Endothelial cell of umbilical vein (primary cell): Measurements from ENCODE around the gene PLEKHB2. TPM values are rescaled to one million over a fixed set of nuclear protein-coding genes. Genes with fewer than 3 reads are reported as not detected.

Experiments
- BruUV-seq: library from RNA; stranded (reverse); fragments of 400-500 nt; replicated peaks from 2 replicates; lab custom pipeline; 2021; lab: Mats Ljungman, UMichigan
- CTCF ChIA-PET: fragments of 300-600, 350-600 bp; sonication (Branson Sonifier 250); formaldehyde crosslinking; loops from one replicate; lab custom pipeline; 2021; ENCODE audit warnings: antibody characterized with exemption, inconsistent platforms; lab: Charles Lee
- POLR2A ChIA-PET: fragments of 300-600, 350-600 bp; sonication (Branson Sonifier 250); formaldehyde crosslinking; loops from one replicate; lab custom pipeline; 2021; ENCODE audit warnings: antibody characterized with exemption, inconsistent platforms; lab: Charles Lee
- DNase-seq: peaks from one replicate; pipeline ENCODE4 v3.0.0-alpha.2; 2011; ENCODE audit warnings: low read depth, low spot score
- FAIRE-seq: peaks from 2 replicates; lab custom pipeline; 2011; peaks lifted over from hg19 to GRCh38; lab: Jason Lieb, UNC
- H2AFZ ChIP-seq: 2 replicates; pipeline ENCODE4 v1.6.0; 2012; ENCODE audit warnings: low read depth, low read length, control low read depth, inconsistent platforms
- H3K27ac ChIP-seq: 2 replicates; pipeline ENCODE4 v1.5.1; 2011; ENCODE audit warnings: low read depth, mild to moderate bottlenecking, control low read depth, low read length, moderate library complexity; ENCODE audit not compliant: insufficient read depth
- H3K27me3 ChIP-seq, 2 experiments: 2 replicates each; pipeline versions ENCODE4 v1.6.0 to v1.6.1; 2011; ENCODE audit warnings: low read length in 2 of 2, mixed read lengths in 1 of 2; ENCODE audit not compliant: control insufficient read depth in 2 of 2, insufficient read depth in 2 of 2
- H3K36me3 ChIP-seq, 2 experiments: 2 replicates in 1 of 2; 3 replicates in 1 of 2; pipeline ENCODE4 v1.5.1; 2011; ENCODE audit warnings: low read length in 2 of 2, mild to moderate bottlenecking in 1 of 2, moderate library complexity in 1 of 2; ENCODE audit not compliant: control insufficient read depth in 2 of 2, insufficient read depth in 2 of 2; ENCODE audit errors: extremely low read depth in 1 of 2
- H3K4me1 ChIP-seq: 3 replicates; pipeline ENCODE4 v1.5.1; 2011; ENCODE audit warnings: mild to moderate bottlenecking, low read length; ENCODE audit not compliant: control insufficient read depth, insufficient read depth; ENCODE audit errors: extremely low read depth
- H3K4me2 ChIP-seq: 2 replicates; pipeline ENCODE4 v1.6.1; 2011; ENCODE audit warnings: low read length, control low read depth, mixed read lengths; ENCODE audit not compliant: insufficient read depth
- H3K4me3 ChIP-seq, 3 experiments: fragments of 200-600 bp in 1 of 3; sonication (generic), shearing (Covaris generic) in 1 of 3; replicated peaks in 1 of 3; 2 replicates each; pipeline ENCODE4 v1.5.1; 2011 to 2016; ENCODE audit warnings: control low read depth in 3 of 3, low read length in 3 of 3, mild to moderate bottlenecking in 2 of 3, inconsistent platforms in 1 of 3, low read depth in 1 of 3, moderate library complexity in 1 of 3; ENCODE audit not compliant: insufficient read depth in 1 of 3
- H3K79me2 ChIP-seq: 2 replicates; pipeline ENCODE4 v1.6.0; 2012; ENCODE audit warnings: low read length, inconsistent platforms; ENCODE audit not compliant: control insufficient read depth, insufficient read depth
- H3K9ac ChIP-seq: replicated peaks from 2 replicates; pipeline ENCODE3; 2011; ENCODE audit warnings: low read length, control low read depth; ENCODE audit not compliant: insufficient read depth; ENCODE audit errors: extremely low read depth
- H3K9me1 ChIP-seq: replicated peaks from 3 replicates; pipeline ENCODE4 v1.6.0; 2011; ENCODE audit warnings: mild to moderate bottlenecking, low read length; ENCODE audit not compliant: control insufficient read depth, insufficient read depth; ENCODE audit errors: extremely low read depth
- H3K9me3 ChIP-seq: replicated peaks from 2 replicates; pipeline ENCODE4 v1.5.1; 2012; ENCODE audit warnings: low read length, inconsistent platforms; ENCODE audit not compliant: control insufficient read depth, insufficient read depth
- H4K20me1 ChIP-seq: replicated peaks from 2 replicates; pipeline ENCODE3; 2011; ENCODE audit warnings: mild to moderate bottlenecking, low read length; ENCODE audit not compliant: control insufficient read depth, insufficient read depth; ENCODE audit errors: extremely low read depth
- FOS ChIP-seq: IDR thresholded peaks from 2 replicates; pipeline ENCODE4 v1.6.1; 2011; ENCODE audit warnings: mild to moderate bottlenecking, low read length, moderate library complexity, borderline replicate concordance; ENCODE audit not compliant: insufficient read depth
- JUN ChIP-seq: IDR thresholded peaks from 2 replicates; pipeline ENCODE4 v1.6.1; 2011; ENCODE audit warnings: borderline replicate concordance, low read depth; ENCODE audit not compliant: insufficient read length, insufficient read depth
- dilution Hi-C: fragments of 300-500 bp; cut with MboI; formaldehyde crosslinking; loops from one replicate; pipeline ENCODE4 v1.15.0; 2019; ENCODE audit warnings: low sequenced_read_pairs; ENCODE audit not compliant: extremely low pct_ligation_motif_present
- intact Hi-C: fragments of 100-400 bp; cut with micrococcal nuclease; formaldehyde crosslinking; loops from one replicate; pipeline ENCODE4 v1.10.0; 2022
- polyA plus RNA-seq, 4 experiments: library from polyadenylated mRNA; depleted of rRNA in 3 of 4; stranded (reverse) in 3 of 4; unstranded in 1 of 4; fragments of >200 nt; gene quantifications; 2 replicates each; pipeline versions ENCODE4 v1.2.1 to v1.2.3, GENCODE V29; 2011 to 2012; ENCODE audit warnings: missing spikeins in 1 of 4
- total RNA-seq: library from RNA; stranded (reverse); gene quantifications from 2 replicates; pipeline ENCODE4 v1.2.3, GENCODE V29; 2021
- TF ChIP-seq, protein P1 (sequence below): IDR thresholded peaks from 2 replicates; pipeline ENCODE4 v1.6.1; 2011; ENCODE audit not compliant: insufficient read depth, insufficient read length

Gene PLEKHB2
- total and polyA plus RNA-seq, 2 donors (not counting 3 experiments of a cell fraction or from before 2014, with no cell fraction given), result 56.5 to 56.8 TPM

DNA sequence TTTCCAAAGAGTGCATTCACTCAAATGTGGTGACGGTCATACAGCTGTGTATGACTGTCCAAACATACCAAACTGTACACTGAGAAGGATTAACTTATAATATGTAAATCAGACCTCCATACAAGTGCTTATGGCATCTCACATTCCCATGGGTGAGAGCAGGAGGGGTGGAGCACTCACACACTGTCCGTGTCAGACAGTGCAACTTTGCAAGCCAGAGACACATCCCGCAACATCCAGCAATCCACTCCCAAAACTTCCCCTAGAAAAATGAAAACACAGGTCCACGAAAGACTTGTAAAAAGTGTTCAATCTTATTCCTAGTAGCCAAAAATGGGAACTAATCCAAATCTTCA is 48.2 kb upstream of the PLEKHB2 start:
- BruUV-seq, result no TSS peak
- Histone ChIP-seq H3K4me3 (no peak overlapping the region), H4K20me1 (peaks cover 12% of the 10 kb centered on the region), H2AFZ (no peak overlapping the region), H3K9me1 (no peaks in the 10 kb centered on the region), H3K36me3 (peaks cover 26 to 38% of the 10 kb centered on the region in 2 experiments), H3K27me3 (no peaks in the 10 kb centered on the region), H3K4me1 (peaks cover 1% of the 10 kb centered on the region), H3K9me3 (no peaks in the 10 kb centered on the region), H3K4me2 (no peak overlapping the region), H3K9ac (no peak overlapping the region), H3K79me2 (peaks cover 68% of the 10 kb centered on the region), H3K27ac (no peak overlapping the region)
- intact Hi-C loops (no loop called here), dilution Hi-C loops (no loop called here)
- DNase-seq (no peak), FAIRE-seq (no peak)
- ChIA-PET POLR2A (no interaction called here), CTCF (no interaction called here)
- TF ChIP-seq JUN, result no peak

GRCh38 chr2:131058214-131058843 is 46.8 kb upstream of the PLEKHB2 start:
- POLR2A ChIA-PET, result no interaction called here
- Histone ChIP-seq H3K4me3 (no peak overlapping the region), H3K36me3 (peaks cover 19 to 28% of the 10 kb centered on the region in 2 experiments), H3K9ac (no peak overlapping the region), H3K79me2 (peaks cover 80% of the 10 kb centered on the region), H3K9me1 (no peaks in the 10 kb centered on the region), H4K20me1 (peaks cover 12% of the 10 kb centered on the region), H3K27ac (no peak overlapping the region), H2AFZ (no peak overlapping the region), H3K4me1 (peaks cover 4% of the 10 kb centered on the region), H3K4me2 (no peak overlapping the region), H3K27me3 (no peaks in the 10 kb centered on the region), H3K9me3 (no peaks in the 10 kb centered on the region)
- dilution Hi-C loops (no loop called here), intact Hi-C loops (no loop called here)
- BruUV-seq, result no TSS peak
- CTCF ChIA-PET, result no interaction called here
- FAIRE-seq (no peak), DNase-seq (no peak)
- TF ChIP-seq, protein P1, sequence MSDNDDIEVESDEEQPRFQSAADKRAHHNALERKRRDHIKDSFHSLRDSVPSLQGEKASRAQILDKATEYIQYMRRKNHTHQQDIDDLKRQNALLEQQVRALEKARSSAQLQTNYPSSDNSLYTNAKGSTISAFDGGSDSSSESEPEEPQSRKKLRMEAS, result no peak
- no peak for TF ChIP-seq FOS
